ENCODE results near the gene INSC.

INSC gene

DNA sequence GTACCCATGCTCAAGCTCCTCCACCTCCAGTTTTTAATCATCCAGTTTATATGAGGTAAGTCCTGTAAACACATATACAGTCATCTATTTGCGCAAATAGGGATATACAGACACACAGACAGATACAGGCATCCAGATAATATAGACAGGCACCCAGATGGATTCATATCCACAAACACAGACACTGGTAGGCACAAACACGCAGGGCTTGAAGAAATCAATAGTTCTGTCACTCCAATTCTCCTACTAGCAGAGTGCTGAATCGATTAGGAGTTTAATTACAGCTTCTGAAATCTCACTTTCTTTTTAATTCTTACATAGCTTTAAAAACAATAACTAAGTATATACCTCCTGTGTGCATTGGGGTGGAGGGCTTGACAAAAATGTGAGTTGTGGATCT lies 56.0 kb downstream of the INSC start:
- H3K27ac ChIP-seq (ENCODE audit: extremely low read depth, low read depth, low read length), result no peak overlapping the region
- no peaks in the 10 kb centered on the region for H3K4me1 ChIP-seq (ENCODE audit: control insufficient read depth, insufficient read depth, low read length)
- TF ChIP-seq ZNF121 (tag by site-specific recombination; IDR thresholded peaks at IDR 0.05) (no peak), ZBTB48 (tag by site-specific recombination; IDR thresholded peaks at IDR 0.05) (no peak), ZNF621 (tag by site-specific recombination; IDR thresholded peaks at IDR 0.05) (no peak), ZBTB17 (tag by site-specific recombination; IDR thresholded peaks at IDR 0.05) (no peak), ZFHX2 (tag by site-specific recombination; conservative IDR thresholded peaks at IDR 0.05) (no peak), EGR2 (tag by site-specific recombination; IDR thresholded peaks at IDR 0.05; ENCODE audit: low read depth) (no peak), ZNF624 (tag by site-specific recombination; IDR thresholded peaks at IDR 0.05) (no peak), ZNF571 (tag by site-specific recombination; IDR thresholded peaks at IDR 0.05) (no peak), ZBTB20 (tag by site-specific recombination; IDR thresholded peaks at IDR 0.05) (no peak)
- TF ChIP-seq, protein P1, sequence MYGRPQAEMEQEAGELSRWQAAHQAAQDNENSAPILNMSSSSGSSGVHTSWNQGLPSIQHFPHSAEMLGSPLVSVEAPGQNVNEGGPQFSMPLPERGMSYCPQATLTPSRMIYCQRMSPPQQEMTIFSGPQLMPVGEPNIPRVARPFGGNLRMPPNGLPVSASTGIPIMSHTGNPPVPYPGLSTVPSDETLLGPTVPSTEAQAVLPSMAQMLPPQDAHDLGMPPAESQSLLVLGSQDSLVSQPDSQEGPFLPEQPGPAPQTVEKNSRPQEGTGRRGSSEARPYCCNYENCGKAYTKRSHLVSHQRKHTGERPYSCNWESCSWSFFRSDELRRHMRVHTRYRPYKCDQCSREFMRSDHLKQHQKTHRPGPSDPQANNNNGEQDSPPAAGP (tag by site-specific recombination; IDR thresholded peaks at IDR 0.05), result no peak
- TF ChIP-seq, protein P2, sequence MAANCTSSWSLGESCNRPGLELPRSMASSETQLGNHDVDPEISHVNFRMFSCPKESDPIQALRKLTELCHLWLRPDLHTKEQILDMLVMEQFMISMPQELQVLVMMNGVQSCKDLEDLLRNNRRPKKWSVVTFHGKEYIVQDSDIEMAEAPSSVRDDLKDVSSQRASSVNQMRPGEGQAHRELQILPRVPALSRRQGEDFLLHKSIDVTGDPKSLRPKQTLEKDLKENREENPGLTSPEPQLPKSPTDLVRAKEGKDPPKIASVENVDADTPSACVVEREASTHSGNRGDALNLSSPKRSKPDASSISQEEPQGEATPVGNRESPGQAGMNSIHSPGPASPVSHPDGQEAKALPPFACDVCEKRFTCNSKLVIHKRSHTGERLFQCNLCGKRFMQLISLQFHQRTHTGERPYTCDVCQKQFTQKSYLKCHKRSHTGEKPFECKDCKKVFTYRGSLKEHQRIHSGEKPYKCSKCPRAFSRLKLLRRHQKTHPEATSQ (tag by site-specific recombination; IDR thresholded peaks at IDR 0.05), result no peak
- no peak overlapping the region for H3K4me3 ChIP-seq (ENCODE audit: low read depth, low read length)
- POLR2A ChIA-PET, result no interaction called here
- H3K36me3 ChIP-seq (ENCODE audit: control insufficient read depth in 2 of 2, insufficient read depth in 1 of 2, low read length in 2 of 2), result no peaks in the 10 kb centered on the region
- H3K9me3 ChIP-seq (ENCODE audit: control insufficient read depth, insufficient read depth, low read depth, low read length), result no peaks in the 10 kb centered on the region
- CTCF ChIA-PET, result interaction anchor here (0.6 to 2.9 kb wide), 3 partner anchors 11 to 878 kb away, joined by 3 to 14 read pairs (median 4); no protein-coding TSS in a partner anchor

DNA sequence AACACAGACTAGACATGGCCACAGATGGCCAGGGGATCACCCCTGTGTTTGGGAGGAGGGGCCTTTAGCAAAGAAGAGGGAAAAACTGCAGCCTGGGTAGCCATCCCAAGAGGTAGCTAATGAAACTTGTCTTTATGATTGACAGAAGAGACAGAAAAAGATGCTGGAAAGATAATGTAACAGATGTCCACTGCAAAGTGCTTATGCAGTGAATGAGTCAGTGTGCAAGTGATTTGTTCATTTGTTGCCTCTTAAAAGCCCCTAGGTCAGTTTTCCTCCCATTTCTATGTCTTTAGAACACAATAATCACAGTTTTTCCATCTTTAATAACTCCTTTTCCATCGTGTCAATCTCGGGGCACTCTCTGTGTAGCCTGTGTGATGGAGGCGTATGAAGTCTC lies 57.2 kb downstream of the INSC start:
- Histone ChIP-seq H3K4me3 (ENCODE audit: low read depth, low read length) (no peak overlapping the region), H3K36me3 (ENCODE audit: control insufficient read depth in 2 of 2, insufficient read depth in 1 of 2, low read length in 2 of 2) (no peaks in the 10 kb centered on the region), H3K27ac (ENCODE audit: extremely low read depth, low read depth, low read length) (no peak overlapping the region), H3K4me1 (ENCODE audit: control insufficient read depth, insufficient read depth, low read length) (no peaks in the 10 kb centered on the region), H3K9me3 (ENCODE audit: control insufficient read depth, insufficient read depth, low read depth, low read length) (no peaks in the 10 kb centered on the region)
- POLR2A ChIA-PET, result no interaction called here
- CTCF ChIA-PET, result no interaction called here
- TF ChIP-seq ZNF768 (tag by site-specific recombination; IDR thresholded peaks at IDR 0.05), result no peak
- TF ChIP-seq, protein P3, sequence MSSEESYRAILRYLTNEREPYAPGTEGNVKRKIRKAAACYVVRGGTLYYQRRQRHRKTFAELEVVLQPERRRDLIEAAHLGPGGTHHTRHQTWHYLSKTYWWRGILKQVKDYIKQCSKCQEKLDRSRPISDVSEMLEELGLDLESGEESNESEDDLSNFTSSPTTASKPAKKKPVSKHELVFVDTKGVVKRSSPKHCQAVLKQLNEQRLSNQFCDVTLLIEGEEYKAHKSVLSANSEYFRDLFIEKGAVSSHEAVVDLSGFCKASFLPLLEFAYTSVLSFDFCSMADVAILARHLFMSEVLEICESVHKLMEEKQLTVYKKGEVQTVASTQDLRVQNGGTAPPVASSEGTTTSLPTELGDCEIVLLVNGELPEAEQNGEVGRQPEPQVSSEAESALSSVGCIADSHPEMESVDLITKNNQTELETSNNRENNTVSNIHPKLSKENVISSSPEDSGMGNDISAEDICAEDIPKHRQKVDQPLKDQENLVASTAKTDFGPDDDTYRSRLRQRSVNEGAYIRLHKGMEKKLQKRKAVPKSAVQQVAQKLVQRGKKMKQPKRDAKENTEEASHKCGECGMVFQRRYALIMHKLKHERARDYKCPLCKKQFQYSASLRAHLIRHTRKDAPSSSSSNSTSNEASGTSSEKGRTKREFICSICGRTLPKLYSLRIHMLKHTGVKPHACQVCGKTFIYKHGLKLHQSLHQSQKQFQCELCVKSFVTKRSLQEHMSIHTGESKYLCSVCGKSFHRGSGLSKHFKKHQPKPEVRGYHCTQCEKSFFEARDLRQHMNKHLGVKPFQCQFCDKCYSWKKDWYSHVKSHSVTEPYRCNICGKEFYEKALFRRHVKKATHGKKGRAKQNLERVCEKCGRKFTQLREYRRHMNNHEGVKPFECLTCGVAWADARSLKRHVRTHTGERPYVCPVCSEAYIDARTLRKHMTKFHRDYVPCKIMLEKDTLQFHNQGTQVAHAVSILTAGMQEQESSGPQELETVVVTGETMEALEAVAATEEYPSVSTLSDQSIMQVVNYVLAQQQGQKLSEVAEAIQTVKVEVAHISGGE (tag by site-specific recombination; conservative IDR thresholded peaks at IDR 0.05; ENCODE audit: low read depth), result no peak
- TF ChIP-seq ZSCAN23 (tag by site-specific recombination; IDR thresholded peaks at IDR 0.05), result no peak
- TF ChIP-seq ZNF341 (tag by site-specific recombination; IDR thresholded peaks at IDR 0.05; ENCODE audit: low read depth), result no peak
- TF ChIP-seq ZNF510 (tag by site-specific recombination; IDR thresholded peaks at IDR 0.05; ENCODE audit: insufficient replicate concordance), result no peak
- no peak for TF ChIP-seq ZNF521 (tag by site-specific recombination; IDR thresholded peaks at IDR 0.05)
- TF ChIP-seq ZNF433 (tag by site-specific recombination; IDR thresholded peaks at IDR 0.05; ENCODE audit: low read depth), result no peak
- no peak for TF ChIP-seq ZNF473 (tag by site-specific recombination; IDR thresholded peaks at IDR 0.05)
- TF ChIP-seq, protein P4, sequence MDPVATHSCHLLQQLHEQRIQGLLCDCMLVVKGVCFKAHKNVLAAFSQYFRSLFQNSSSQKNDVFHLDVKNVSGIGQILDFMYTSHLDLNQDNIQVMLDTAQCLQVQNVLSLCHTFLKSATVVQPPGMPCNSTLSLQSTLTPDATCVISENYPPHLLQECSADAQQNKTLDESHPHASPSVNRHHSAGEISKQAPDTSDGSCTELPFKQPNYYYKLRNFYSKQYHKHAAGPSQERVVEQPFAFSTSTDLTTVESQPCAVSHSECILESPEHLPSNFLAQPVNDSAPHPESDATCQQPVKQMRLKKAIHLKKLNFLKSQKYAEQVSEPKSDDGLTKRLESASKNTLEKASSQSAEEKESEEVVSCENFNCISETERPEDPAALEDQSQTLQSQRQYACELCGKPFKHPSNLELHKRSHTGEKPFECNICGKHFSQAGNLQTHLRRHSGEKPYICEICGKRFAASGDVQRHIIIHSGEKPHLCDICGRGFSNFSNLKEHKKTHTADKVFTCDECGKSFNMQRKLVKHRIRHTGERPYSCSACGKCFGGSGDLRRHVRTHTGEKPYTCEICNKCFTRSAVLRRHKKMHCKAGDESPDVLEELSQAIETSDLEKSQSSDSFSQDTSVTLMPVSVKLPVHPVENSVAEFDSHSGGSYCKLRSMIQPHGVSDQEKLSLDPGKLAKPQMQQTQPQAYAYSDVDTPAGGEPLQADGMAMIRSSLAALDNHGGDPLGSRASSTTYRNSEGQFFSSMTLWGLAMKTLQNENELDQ (tag by site-specific recombination; IDR thresholded peaks at IDR 0.05; ENCODE audit: low read depth), result no peak
- no peak for TF ChIP-seq SP2 (tag by site-specific recombination; IDR thresholded peaks at IDR 0.05)
- TF ChIP-seq ZNF549 (tag by site-specific recombination; IDR thresholded peaks at IDR 0.05), result no peak
- TF ChIP-seq, protein P5, sequence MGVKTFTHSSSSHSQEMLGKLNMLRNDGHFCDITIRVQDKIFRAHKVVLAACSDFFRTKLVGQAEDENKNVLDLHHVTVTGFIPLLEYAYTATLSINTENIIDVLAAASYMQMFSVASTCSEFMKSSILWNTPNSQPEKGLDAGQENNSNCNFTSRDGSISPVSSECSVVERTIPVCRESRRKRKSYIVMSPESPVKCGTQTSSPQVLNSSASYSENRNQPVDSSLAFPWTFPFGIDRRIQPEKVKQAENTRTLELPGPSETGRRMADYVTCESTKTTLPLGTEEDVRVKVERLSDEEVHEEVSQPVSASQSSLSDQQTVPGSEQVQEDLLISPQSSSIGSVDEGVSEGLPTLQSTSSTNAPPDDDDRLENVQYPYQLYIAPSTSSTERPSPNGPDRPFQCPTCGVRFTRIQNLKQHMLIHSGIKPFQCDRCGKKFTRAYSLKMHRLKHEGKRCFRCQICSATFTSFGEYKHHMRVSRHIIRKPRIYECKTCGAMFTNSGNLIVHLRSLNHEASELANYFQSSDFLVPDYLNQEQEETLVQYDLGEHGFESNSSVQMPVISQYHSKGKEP (tag by site-specific recombination; IDR thresholded peaks at IDR 0.05), result no peak
- TF ChIP-seq ZNF202 (tag by site-specific recombination; IDR thresholded peaks at IDR 0.05; ENCODE audit: borderline replicate concordance), result no peak
- no peak for TF ChIP-seq ZNF140 (tag by site-specific recombination; IDR thresholded peaks at IDR 0.05)
- TF ChIP-seq ZXDB (tag by site-specific recombination; IDR thresholded peaks at IDR 0.05), result no peak

Data from HEK293 (cell line).